GM19468 (cell line): ENCODE data around the gene PODXL.

Source experiments
- ATAC-seq: cut with Tn5 transposase; IDR thresholded peaks from one replicate; pipeline ENCODE4 v1.9.1; 2021; ENCODE audit warnings: mild to moderate bottlenecking, moderate library complexity, moderate number of reproducible peaks; ENCODE audit not compliant: unreplicated experiment; ENCODE audit errors: extremely low read depth

Gene PODXL

DNA sequence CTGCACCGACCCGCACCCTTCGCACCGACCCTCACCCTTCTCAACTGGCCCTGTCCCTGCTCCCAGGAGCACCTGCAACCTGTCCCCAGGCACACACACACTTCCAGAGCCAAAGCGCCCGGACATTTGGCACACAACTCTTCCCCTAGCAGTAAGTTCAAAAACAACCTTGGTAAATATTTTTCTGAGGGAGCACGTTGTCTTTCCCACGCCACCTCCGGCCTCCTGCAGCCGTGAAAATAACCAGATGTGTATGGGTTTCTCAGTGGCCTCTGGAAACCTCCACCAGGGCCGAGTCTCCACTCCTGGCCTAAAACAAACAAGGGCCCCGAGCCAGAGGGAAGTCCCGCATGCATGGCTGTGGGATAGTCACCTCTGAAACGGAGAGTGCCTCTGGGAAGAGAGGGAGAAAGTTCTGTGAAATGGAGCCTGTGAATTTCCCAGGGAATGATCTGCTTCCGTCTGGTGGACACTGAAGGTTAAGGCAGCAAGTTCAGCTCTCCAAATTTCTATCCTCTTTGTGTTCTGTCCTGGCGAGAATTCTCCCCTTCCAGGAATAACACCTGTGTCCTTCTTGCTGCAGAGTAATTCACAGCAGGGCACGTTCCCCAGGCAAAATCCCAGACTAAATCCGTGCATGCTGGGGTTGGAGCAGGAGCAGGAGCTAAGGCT is 15.8 kb downstream of the PODXL start:
- ATAC-seq, result no peak

DNA sequence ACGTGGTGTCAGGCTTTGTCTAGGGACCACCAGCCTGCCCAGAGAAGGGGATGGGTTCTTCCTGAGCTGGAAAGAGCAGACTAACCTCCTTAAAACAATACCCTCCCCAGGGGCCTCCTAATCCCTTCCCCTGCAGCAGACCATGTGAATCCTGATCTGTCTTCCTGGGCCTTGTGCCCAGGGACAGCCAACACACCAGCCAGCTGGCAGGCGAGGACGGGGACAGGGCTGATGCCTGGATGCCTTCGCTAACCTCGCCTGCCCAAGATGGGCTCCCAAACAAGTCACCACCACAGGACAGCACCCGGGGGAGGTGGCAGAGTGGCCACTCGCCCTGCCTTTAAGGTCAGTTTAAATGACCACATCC is 17.6 kb downstream of the PODXL start:
- ATAC-seq, result no peak

DNA sequence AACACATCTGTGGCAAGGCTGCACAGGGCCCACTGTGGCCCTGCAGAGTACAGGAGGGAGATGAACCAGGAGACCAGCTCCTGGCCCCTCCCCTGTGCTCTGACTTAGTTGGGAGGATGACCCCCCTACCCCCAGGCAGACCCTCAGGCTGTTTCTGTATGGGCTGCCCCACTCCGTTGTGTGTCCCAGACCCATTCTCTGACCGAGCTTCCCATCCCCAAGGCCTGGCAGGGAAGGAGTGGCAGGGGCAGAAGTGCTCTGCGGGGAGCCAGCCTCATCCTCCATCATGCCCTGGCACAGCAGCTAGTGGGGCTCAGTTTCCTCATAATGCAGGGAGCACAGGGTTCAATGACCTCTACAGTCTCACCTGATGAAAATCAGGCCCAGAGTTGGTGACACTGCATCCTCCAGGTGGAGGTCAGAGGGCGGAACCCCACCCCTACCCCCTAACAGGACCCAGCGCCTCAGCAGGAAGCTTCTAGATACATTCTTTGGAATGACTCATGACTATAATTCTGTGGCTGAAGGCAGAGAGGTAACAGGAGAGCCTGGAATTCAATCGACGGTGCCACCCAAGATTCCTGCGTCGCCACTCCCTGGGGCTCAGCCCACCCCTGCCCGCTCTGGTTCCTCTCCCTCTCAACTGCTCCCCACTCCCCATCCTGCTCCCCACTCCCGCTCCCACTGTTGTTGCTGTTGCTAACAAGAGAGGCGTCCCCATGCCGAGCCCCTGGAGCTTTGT is 18.2 kb downstream of the PODXL start:
- ATAC-seq, result no peak

DNA sequence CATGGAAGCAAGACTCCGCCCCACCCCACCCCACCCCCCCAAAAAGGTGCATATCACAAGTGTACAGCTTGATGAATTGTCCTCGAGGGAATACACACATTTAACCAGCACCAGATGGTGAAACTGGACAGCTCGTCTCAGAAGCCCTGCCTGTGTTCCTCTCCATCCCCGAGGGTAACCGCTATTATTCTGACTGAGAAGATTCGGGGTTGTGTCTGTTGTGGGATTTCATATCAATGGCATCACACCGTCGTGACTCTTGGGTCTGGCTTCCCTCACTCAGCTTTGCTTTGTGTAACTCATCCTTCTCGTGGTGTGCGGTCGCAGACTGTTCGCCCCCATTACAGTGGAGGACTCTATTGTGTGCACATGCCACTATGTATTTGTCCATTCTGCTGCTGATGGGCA is 18.9 kb downstream of the PODXL start:
- no peak for ATAC-seq

DNA sequence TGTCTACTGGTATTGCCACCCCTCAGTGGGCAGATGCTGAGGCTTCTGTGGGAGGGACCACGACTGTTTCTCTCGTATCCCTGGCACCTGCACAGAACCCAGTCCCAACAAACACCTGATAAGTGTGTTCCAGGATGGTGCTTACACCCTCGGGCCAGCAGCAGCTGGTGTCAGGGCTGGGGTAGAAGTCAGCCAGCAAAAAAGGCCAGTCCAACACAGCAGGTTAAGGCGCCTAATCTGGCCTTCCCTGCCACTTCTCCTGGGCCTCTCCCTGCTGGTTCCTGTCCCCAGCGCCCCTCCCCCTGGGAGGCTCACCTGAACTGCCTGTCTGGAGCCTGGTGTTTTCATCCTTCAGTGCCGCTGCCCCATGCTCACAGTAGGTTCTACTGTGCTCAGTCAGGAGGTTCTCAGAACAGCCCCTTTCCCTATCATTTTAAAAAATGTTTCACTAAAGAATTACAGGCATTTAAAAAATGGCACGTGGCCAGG is 20.0 kb downstream of the PODXL start:
- ATAC-seq, result no peak

DNA sequence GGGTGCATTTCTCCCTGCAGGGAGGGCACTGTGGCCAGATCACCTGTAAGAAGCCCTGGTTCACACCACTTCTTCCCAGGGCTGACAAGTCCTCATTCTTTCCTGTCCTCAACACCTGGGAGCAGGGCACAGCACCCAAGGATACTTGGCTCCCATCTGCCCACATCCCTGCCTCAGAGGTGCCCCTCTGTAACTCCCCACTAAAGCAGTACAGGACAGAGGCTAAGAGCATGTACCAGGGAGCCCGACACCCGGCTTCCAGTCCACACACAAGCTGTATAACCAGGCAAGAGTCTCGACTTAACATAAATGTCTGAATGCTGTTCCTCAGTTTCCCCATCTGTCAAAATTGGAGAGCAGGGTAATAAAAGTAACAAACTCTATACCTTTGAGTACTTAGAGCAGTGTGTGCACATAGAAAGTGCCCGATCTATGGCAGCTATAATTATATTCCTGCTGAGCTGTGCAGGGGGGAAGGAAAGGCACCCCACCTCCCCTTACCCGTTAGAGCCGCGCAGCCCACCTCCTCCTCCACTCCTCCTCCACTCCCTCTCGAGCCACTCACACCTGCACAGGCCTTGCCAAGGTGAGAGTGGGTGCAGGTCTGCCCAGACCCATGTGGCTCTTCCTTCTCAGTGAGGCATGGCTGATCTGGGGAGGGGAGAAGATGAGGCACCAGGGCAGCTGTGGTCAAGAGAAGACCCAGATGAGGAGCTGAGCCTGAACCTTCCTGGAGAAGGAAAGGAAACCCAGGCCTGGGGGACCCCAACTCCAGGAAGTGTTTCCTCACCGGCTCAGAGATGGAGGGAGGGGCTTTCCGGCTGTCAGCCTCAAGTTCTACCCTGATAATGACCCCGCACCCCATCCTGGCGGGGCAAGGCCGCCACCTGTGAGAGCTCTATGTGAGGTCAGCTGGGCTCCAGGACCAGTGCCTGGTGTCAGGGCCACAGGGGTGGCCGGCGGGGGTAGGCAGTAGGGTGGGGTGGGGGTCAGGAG is 22.6 kb downstream of the PODXL start:
- no peak for ATAC-seq

DNA sequence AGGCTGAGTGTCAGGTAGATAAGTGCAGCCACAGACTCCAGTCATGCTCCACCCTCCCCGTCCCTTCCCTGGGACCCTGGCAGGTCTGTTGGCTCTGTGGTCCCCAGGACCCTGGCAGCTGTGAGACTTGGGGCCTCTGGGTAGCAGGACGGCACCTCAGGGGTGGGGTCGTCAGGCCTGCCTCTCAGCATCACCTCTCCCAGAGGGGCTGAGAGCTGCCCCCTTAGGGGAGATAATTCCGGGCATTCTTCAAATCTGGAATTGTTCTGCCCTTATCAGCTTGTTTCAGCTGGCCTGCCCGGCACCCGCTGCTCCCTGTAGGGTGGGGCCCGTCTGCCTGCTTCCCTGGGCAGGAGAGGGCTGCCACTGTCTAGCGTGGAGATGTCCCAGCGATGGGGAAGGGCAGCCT is 23.3 kb downstream of the PODXL start:
- ATAC-seq, result no peak

DNA sequence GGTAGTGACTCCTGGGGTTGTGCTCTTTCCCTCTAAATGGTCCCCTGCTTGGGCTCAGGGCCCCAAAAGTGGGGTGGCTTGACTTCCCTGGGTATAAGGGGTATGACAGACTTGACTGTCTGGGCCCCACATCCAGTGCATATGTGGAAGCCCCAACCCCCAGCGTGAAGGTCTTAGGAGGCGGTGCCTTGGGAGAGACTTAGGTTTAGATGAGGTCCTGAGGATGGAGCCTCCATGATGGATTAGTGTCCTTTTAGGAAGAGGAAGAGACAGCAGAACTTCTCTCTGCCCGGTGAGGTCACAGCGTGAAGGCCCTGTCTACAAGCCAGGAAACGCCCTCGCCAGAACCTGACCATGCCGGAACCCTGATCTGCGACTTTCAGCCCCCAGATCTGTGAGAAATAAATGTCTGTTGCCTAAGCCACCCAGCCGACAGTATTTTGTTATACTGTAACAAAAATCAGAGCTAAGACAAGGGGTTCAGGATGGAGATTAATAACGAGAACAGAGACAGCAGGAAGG is 23.8 kb downstream of the PODXL start:
- ATAC-seq, result no peak

DNA sequence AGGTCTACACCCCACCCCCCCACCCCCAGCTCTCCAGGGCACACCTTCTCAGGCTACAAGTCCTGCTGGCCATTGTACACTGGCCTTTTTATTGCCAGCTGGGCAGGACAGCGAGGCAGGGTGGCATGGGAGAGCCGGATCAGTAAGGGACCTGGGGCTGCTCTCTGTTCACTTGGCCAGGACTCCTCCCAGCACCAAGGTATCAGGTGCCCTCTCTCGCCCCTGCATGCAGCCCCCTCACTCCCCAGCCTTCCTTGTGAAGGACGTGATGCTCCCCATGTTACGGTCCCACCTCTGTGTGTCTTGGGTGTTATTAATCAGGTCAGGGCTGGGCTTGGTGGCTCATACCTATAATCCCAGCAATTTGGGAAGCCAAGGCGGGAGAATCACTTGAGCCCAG is 26.3 kb downstream of the PODXL start:
- no peak for ATAC-seq

DNA sequence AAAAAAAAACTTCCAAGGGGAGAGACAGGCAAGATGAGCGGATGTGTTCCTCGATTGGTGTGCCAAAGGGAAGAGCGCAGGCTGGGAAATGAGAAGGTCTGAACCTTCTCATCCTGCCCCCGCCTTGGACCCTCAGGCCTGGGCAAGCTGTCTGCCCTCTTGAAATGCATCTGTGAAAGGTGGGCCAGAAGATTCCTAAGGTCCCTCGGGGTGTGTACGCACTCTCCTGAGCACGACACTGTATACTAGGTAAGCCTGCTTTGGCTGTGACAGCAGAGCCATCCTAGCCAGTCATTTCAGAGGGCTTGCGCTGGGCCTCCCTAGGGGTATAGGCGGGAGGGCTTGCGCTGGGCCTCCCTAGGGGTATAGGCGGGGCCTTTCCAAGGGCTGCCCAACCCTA is 26.8 kb downstream of the PODXL start:
- no peak for ATAC-seq

DNA sequence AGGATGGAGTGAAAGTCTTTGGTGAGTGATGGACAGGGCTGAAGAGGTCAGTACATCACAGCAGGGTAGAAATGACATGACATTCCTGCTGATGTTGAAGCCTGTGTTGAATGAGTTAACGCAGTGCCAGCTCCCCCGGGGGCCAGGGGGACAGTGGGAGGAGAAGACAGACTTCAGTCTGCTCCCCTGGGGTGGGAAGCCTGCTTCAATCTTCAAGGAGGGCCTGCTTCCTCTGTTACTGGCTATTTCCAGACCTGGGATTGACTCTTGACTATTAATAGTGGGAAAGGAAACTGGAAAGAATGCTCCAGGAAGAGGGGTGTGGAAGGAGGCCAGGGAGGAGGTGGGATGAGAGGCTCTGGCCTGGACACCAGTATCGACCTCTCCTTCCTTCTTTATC is 27.2 kb downstream of the PODXL start:
- ATAC-seq, result no peak

DNA sequence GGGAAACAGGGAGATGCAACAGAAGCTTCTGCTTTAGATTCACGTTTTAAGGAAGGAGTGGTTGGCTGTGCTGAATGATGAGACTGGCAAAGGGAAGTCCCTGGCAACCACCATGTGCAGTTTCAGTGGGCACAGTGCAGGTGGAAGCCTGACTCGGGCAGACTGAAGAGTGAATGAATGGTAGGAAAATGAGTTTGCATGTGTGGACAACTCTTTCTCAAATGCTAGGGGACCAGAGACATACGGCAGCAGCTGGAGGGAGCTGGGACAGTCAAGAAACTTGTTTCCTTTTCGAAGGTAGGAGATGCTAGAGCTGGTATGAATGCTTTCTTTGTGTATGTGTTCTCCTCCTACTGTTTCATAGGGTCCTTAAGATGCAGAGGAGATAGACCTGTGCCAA is 29.0 kb downstream of the PODXL start:
- no peak for ATAC-seq

DNA sequence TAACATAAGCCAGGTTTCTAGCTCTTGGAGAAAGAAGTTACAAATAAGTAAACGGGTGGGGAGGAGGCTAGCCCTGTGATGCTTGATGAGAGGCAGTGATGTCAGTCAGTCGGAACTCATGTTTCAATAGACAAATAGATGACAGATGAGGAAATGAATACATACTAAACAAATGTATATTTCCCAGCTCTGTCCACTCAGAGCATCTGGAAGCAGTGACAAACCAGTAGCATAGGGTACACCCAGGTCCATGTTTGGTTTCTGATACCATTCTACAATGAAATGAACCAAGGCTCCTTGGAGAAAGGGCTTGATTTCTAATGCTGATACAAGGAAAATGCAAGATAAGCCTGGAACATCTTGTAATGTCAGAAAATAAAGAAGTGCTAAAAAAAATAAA is 30.6 kb downstream of the PODXL start:
- no peak for ATAC-seq

DNA sequence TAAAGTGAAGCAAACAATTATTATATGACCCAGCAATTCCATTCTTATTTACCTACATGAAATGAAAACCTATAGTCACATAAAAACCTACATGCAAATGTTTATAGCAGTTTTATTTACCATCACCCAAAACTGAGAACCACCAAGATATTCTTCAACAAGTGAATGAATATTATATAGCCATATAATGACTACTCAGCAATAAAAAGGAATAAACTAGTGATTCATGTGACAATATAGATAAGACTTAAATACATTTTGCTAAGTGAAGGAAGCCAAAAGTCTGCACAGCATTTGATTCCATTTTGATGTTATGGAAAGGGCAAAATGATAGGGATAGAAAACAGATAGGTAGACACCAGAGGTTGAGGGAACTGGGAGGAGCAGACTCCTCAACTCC is 31.7 kb downstream of the PODXL start:
- no peak for ATAC-seq

DNA sequence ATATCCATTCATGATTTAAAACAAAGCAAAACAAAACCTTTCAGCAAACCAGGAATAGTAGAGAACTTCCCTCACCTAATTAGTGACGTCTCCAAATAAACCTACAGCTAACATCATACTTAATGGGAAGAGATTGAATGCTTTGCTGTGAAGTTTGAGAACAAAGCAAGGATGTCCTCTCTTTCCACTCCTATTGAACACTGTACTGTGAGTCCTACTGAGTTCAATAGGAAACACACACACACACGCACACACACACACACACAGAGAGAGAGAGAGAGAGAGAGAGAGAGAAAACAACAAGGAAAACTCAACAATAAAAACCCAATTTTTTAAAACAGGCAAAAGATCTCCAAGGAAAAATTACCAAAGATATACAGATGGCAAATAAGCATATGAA is 32.3 kb downstream of the PODXL start:
- no peak for ATAC-seq

DNA sequence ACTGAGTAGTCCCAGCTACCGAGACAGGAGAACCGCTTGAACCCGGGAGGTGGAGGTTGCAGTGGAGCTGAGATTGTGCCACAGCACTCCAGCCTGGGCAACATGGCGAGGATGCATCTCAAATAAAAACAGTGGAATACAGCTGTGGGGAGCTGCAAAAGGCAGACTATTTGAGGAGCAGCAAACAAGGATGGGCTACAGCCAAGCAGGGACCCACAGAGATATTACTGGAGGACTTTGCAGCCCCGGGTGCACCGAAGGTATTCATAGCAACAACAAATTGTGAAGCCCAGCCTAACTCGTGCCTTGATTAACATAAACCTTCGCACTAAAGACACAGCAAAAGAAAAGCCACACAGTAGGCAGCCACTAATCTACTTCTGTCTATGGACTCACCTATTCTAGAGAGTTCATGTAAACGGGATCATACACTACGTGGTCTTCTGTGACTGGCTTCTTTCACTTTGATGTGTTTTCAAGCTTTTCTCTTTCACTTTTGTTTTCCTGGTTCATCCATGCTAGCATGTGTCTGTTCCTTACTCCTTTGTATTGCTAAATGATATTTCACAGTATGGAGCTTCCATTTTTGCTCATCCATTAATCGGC is 34.0 kb downstream of the PODXL start:
- ATAC-seq, result no peak

DNA sequence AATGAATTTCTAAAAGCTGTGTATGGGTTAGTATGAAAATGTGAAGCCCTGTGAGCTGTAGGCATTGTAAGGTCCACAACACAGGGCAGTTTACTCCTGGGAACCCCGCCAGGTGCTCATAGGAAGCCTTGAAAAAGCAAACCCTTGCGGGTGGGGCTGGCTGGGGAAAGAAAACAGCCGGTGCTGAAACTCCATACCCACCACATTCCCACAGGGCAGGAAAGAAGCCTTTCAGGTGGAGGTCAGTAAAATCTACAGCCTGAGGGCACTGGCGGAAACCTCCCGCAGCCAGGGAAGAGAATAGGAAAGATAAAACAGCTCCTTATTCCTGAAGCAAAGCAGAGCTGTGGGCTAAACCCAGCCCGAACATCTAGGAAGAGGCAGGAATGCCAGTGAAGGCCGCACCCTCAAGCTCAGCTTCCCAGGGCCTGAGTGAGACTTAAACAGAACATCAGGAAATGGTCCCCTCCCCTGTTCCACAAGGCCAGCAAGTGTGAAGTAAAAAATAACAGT is 34.7 kb downstream of the PODXL start:
- ATAC-seq, result no peak

DNA sequence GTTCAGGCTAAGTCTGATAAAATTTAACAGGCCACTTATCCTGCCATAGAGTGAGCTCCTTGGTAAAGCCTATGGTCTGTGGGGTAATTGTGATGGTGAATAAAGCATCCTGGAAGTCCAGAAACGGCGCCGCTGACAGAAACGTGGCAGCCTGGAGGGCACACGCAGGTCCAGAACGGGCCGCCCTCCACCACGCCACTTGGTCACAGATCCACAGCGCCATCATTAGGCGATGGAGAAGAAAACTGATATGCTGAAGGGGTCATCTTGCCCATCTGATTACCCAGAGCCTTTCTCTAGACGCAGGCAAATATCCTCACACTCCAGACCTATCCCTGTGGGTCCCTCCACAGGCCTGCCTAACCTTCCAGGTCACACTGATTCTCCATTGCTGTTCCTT is 37.8 kb downstream of the PODXL start:
- no peak for ATAC-seq

DNA sequence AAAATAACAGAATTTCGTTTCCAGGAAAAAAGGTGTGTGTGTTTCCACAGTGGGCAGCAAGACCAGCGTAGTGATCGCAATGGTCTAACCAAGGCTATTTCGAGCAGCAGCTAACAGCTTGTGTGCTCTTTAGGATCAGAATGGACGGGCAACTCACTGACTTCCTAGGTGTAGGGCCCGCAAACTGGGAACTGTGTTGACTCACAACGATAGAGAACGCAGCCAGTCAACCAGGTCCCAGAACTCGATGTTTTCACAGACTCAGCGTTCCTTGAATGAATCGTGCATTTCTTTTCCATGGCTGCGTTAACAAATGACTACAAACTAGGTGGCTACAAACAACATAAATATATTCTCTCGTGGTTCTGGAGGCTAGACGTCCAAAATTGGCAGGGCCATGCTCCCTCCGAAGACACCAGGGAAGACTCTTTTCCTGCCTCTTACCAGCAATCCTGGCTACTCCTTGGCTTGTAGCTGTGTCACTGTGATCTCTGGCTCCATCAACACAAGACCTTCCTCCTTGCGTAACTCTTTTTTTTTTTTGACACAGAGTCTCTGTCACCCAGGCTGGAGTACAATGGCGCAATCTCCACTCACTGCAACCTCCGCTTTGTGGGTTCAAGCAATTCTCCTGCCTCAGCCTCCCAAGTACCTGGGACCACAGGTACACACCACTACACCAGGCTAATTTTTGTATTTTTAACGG is 39.1 kb downstream of the PODXL start:
- no peak for ATAC-seq
